ENCODE results near the gene C9orf85. TPM values are rescaled to one million over a fixed set of nuclear protein-coding genes. Genes with fewer than 3 reads are reported as not detected.

The C9orf85 gene
- total and polyA plus RNA-seq, 5 experiments from 2014 or later = 7.8 to 11.1 (median 8.5) TPM

- Mint-ChIP-seq H3K27me3 (no peaks in the 10 kb centered on the region), H3K4me3 (peak overlapping the region; percentile 91 to 100 (median 100)), H3K9me3 (peaks cover 0 to 2% (median 0%) of the 10 kb centered on the region in 9 donors), H3K27ac (peak overlapping the region; percentile 47 to 91 (median 74)), H3K36me3 (peaks cover 0 to 9% (median 0%) of the 10 kb centered on the region in 3 donors), H3K4me1 (peaks cover 30 to 72% (median 66%) of the 10 kb centered on the region in 4 donors)
- peak in 7 of 10 donors; percentile 5 to 32 (median 25) for DNase-seq
- POLR2A ChIA-PET = interaction anchor here (1.3 to 2.1 kb wide), 4 partner anchors 13 to 142 kb away, joined by 3 to 10 read pairs (median 4); partner anchors contain the start of gene CEMIP2
- peak in 1 of 2 donors; percentile 0 for ATAC-seq
These were observed 1.4 kb upstream of the C9orf85 start for GRCh38 chr9:71909887-71910649.

GRCh38 chr9:71910650-71911060 lies 784 bp upstream of the C9orf85 start:
- Mint-ChIP-seq H3K4me3 (peak overlapping the region; percentile 97 to 100 (median 100)), H3K27ac (peak overlapping the region; percentile 94 to 98 (median 98)), H3K4me1 (peaks cover 30 to 75% (median 66%) of the 10 kb centered on the region in 4 donors), H3K9me3 (peaks cover 0 to 2% (median 0%) of the 10 kb centered on the region in 9 donors), H3K36me3 (peaks cover 0 to 6% (median 0%) of the 10 kb centered on the region in 3 donors), H3K27me3 (no peaks in the 10 kb centered on the region)
- POLR2A ChIA-PET = interaction anchor here (1.0 to 2.1 kb wide), 9 partner anchors 14 to 143 kb away, joined by 3 to 10 read pairs (median 5); partner anchors contain the start of gene CEMIP2
- DNase-seq (no peak), ATAC-seq (peak in 1 of 2 donors; percentile 31)

- Mint-ChIP-seq H3K4me1 (peaks cover 33 to 74% (median 68%) of the 10 kb centered on the region in 4 donors), H3K36me3 (peaks cover 0 to 4% (median 0%) of the 10 kb centered on the region in 3 donors), H3K27me3 (no peaks in the 10 kb centered on the region), H3K9me3 (peaks cover 0 to 2% (median 0%) of the 10 kb centered on the region in 9 donors), H3K27ac (peak overlapping the region; percentile 94 to 98 (median 98)), H3K4me3 (peak overlapping the region; percentile 97 to 100 (median 100))
- ATAC-seq (no peak), DNase-seq (no peak)
- POLR2A ChIA-PET = interaction anchor here (1.0 to 2.1 kb wide), 8 partner anchors 14 to 144 kb away, joined by 3 to 10 read pairs (median 4); partner anchors contain the start of gene CEMIP2
These were observed 483 bp downstream of the C9orf85 start for GRCh38 chr9:71911908-71912335.

GRCh38 chr9:71915495-71915894 lies 4.1 kb downstream of the C9orf85 start:
- POLR2A ChIA-PET = no interaction called here
- Mint-ChIP-seq H3K9me3 (peaks cover 0 to 2% (median 0%) of the 10 kb centered on the region in 9 donors), H3K4me3 (no peak overlapping the region), H3K36me3 (peaks cover 5 to 23% (median 11%) of the 10 kb centered on the region in 3 donors), H3K4me1 (peaks cover 19 to 59% (median 52%) of the 10 kb centered on the region in 4 donors), H3K27me3 (no peaks in the 10 kb centered on the region), H3K27ac (peak overlapping the region in 1 of 10 donors; percentile 15)
- ATAC-seq (no peak), DNase-seq (no peak)

GRCh38 chr9:71916834-71917534 lies 5.5 kb downstream of the C9orf85 start:
- ATAC-seq (no peak), DNase-seq (no peak)
- POLR2A ChIA-PET = no interaction called here
- H3K9me3 Mint-ChIP-seq = no peaks in the 10 kb centered on the region
- H3K27me3 Mint-ChIP-seq = no peaks in the 10 kb centered on the region
- peaks cover 5 to 32% (median 16%) of the 10 kb centered on the region in 3 donors for H3K36me3 Mint-ChIP-seq
- peak overlapping the region in 1 of 10 donors; percentile 51 for H3K27ac Mint-ChIP-seq
- peaks cover 14 to 52% (median 47%) of the 10 kb centered on the region in 4 donors for H3K4me1 Mint-ChIP-seq
- no peak overlapping the region for H3K4me3 Mint-ChIP-seq

GRCh38 chr9:71918419-71918818 lies 7.0 kb downstream of the C9orf85 start:
- H3K27ac Mint-ChIP-seq = peak overlapping the region in 3 of 10 donors; percentile 28 to 52 (median 34)
- H3K36me3 Mint-ChIP-seq = peaks cover 10 to 43% (median 21%) of the 10 kb centered on the region in 3 donors

GRCh38 chr9:71920456-71921189 lies 9.2 kb downstream of the C9orf85 start:
- no peak for DNase-seq
- POLR2A ChIA-PET = no interaction called here
- H3K27ac Mint-ChIP-seq = no peak overlapping the region
- no peaks in the 10 kb centered on the region for H3K27me3 Mint-ChIP-seq
- H3K36me3 Mint-ChIP-seq = peaks cover 10 to 50% (median 29%) of the 10 kb centered on the region in 3 donors
- peaks cover 14 to 29% (median 26%) of the 10 kb centered on the region in 4 donors for H3K4me1 Mint-ChIP-seq
- H3K4me3 Mint-ChIP-seq = no peak overlapping the region
- H3K9me3 Mint-ChIP-seq = no peaks in the 10 kb centered on the region
- ATAC-seq = no peak

More at GRCh38 chr9:71918419-71918818, 7.0 kb downstream of the C9orf85 start:
- Mint-ChIP-seq H3K4me1 (peaks cover 15 to 44% (median 41%) of the 10 kb centered on the region in 4 donors), H3K27me3 (no peaks in the 10 kb centered on the region), H3K9me3 (no peaks in the 10 kb centered on the region), H3K4me3 (no peak overlapping the region)
- POLR2A ChIA-PET = no interaction called here
- DNase-seq (no peak), ATAC-seq (no peak)

- H3K27ac Mint-ChIP-seq = no peak overlapping the region
- H3K9me3 Mint-ChIP-seq = no peaks in the 10 kb centered on the region
- no peak overlapping the region for H3K4me3 Mint-ChIP-seq
- POLR2A ChIA-PET = no interaction called here
- peaks cover 11 to 23% (median 22%) of the 10 kb centered on the region in 4 donors for H3K4me1 Mint-ChIP-seq
- DNase-seq = no peak
- ATAC-seq = no peak
- H3K27me3 Mint-ChIP-seq = no peaks in the 10 kb centered on the region
- H3K36me3 Mint-ChIP-seq = peaks cover 10 to 50% (median 29%) of the 10 kb centered on the region in 3 donors
These were observed 9.9 kb downstream of the C9orf85 start for GRCh38 chr9:71921190-71921814.

- Mint-ChIP-seq H3K36me3 (peaks cover 5 to 39% (median 20%) of the 10 kb centered on the region in 3 donors), H3K4me1 (peaks cover 5 to 14% (median 9%) of the 10 kb centered on the region in 4 donors), H3K27ac (no peak overlapping the region), H3K4me3 (no peak overlapping the region), H3K27me3 (no peaks in the 10 kb centered on the region), H3K9me3 (no peaks in the 10 kb centered on the region)
- POLR2A ChIA-PET = no interaction called here
- DNase-seq (no peak), ATAC-seq (no peak)
These were observed 13.1 kb downstream of the C9orf85 start for GRCh38 chr9:71924576-71924975.

GRCh38 chr9:71925834-71926233 lies 14.4 kb downstream of the C9orf85 start:
- Mint-ChIP-seq H3K27me3 (no peaks in the 10 kb centered on the region), H3K4me3 (no peak overlapping the region), H3K4me1 (peaks cover 5 to 19% (median 10%) of the 10 kb centered on the region in 4 donors), H3K27ac (no peak overlapping the region), H3K36me3 (peaks cover 5 to 35% (median 23%) of the 10 kb centered on the region in 3 donors), H3K9me3 (no peaks in the 10 kb centered on the region)
- no peak for ATAC-seq
- no peak for DNase-seq
- POLR2A ChIA-PET = interaction anchor here (1.0 kb wide), 1 partner anchor 14 kb away, joined by 3 read pairs; the partner anchor contains the start of genes ABHD17B and C9orf85

GRCh38 chr9:71928376-71928775 lies 16.9 kb downstream of the C9orf85 start:
- H3K9me3 Mint-ChIP-seq = peaks cover 0 to 3% (median 0%) of the 10 kb centered on the region in 9 donors
- ATAC-seq (no peak), DNase-seq (no peak)
- POLR2A ChIA-PET = no interaction called here
- H3K4me1 Mint-ChIP-seq = peaks cover 0 to 10% (median 6%) of the 10 kb centered on the region in 4 donors
- H3K4me3 Mint-ChIP-seq = no peak overlapping the region
- H3K27me3 Mint-ChIP-seq = no peaks in the 10 kb centered on the region
- peaks cover 0 to 30% (median 25%) of the 10 kb centered on the region in 3 donors for H3K36me3 Mint-ChIP-seq
- H3K27ac Mint-ChIP-seq = no peak overlapping the region
